HepG2 (cell line): ENCODE results near the gene CHST4. TPM values are rescaled to one million over a fixed set of nuclear protein-coding genes. Genes with fewer than 3 reads are reported as not detected.

Experiments
- BCL6 ChIP-seq: IDR thresholded peaks from 2 replicates; pipeline ENCODE4 v1.6.1; 2016; ENCODE audit warnings: missing genetic modification reagents, missing compliant biosample characterization
- GABPB1 ChIP-seq: IDR thresholded peaks from 2 replicates; pipeline ENCODE4 v1.6.1; 2016; ENCODE audit warnings: mild to moderate bottlenecking, missing genetic modification reagents, moderate library complexity, missing compliant biosample characterization
- GTF3A ChIP-seq: sonication (generic); formaldehyde crosslinking; conservative IDR thresholded peaks from 2 replicates; pipeline ENCODE4 v1.4.0; 2020; ENCODE audit warnings: mild to moderate bottlenecking, missing genetic modification reagents
- KAT8 ChIP-seq: IDR thresholded peaks from 2 replicates; pipeline ENCODE4 v1.6.1; 2016; ENCODE audit warnings: missing genetic modification reagents, missing compliant biosample characterization
- NFATC3 ChIP-seq: sonication (generic); formaldehyde crosslinking; IDR thresholded peaks from 2 replicates; pipeline ENCODE4 v1.5.1; 2020; ENCODE audit warnings: mild to moderate bottlenecking, missing genetic modification reagents
- NFE2L2 ChIP-seq: fragments of 150-350 bp; IDR thresholded peaks from 2 replicates; pipeline ENCODE4 v1.6.1; 2014; ENCODE audit warnings: low read length
- RBM39 ChIP-seq: fragments of 200-400 bp; formaldehyde crosslinking; IDR thresholded peaks from one replicate; pipeline ENCODE4 v1.6.1; 2018; ENCODE audit warnings: antibody characterized with exemption, mild to moderate bottlenecking, low read depth, low read length; ENCODE audit not compliant: poor library complexity, severe bottlenecking
- SP1 ChIP-seq, 2 experiments: fragments of 450-650 bp in 1 of 2; sonication (generic) in 1 of 2; formaldehyde crosslinking in 1 of 2; IDR thresholded peaks; 2 replicates each; pipeline versions ENCODE4 v1.4.0 to v1.6.1; 2016 to 2020; ENCODE audit warnings: missing genetic modification reagents in 1 of 2
- TBX2 ChIP-seq: sonication (generic); formaldehyde crosslinking; IDR thresholded peaks from 2 replicates; pipeline ENCODE4 v1.5.0; 2020; ENCODE audit warnings: missing genetic modification reagents, mild to moderate bottlenecking, borderline replicate concordance
- ZBTB7B ChIP-seq: sonication (generic); formaldehyde crosslinking; IDR thresholded peaks from 2 replicates; pipeline ENCODE4 v1.4.0; 2020; ENCODE audit warnings: missing genetic modification reagents
- ZNF235 ChIP-seq: sonication (generic); formaldehyde crosslinking; IDR thresholded peaks from 2 replicates; pipeline ENCODE4 v1.8.1; 2023; ENCODE audit warnings: mild to moderate bottlenecking, missing genetic modification reagents, borderline replicate concordance
- ZNF605 ChIP-seq: sonication (generic); formaldehyde crosslinking; IDR thresholded peaks from 2 replicates; pipeline ENCODE4 v1.8.0; 2022; ENCODE audit warnings: mild to moderate bottlenecking, missing genetic modification reagents
- ZNF816 ChIP-seq: sonication (generic); formaldehyde crosslinking; IDR thresholded peaks from 2 replicates; pipeline ENCODE4 v1.8.0; 2022; ENCODE audit warnings: missing genetic modification reagents, mild to moderate bottlenecking, borderline replicate concordance
- ZSCAN22 ChIP-seq: sonication (generic); formaldehyde crosslinking; IDR thresholded peaks from 2 replicates; pipeline ENCODE4 v1.4.0; 2020; ENCODE audit warnings: mild to moderate bottlenecking, missing genetic modification reagents
- polyA plus RNA-seq, 8 experiments: library from polyadenylated mRNA; depleted of rRNA in 3 of 8; stranded (reverse) in 7 of 8; unstranded in 1 of 8; fragments of >200 nt; fragmentation: Illumina TruSeq in 4 of 8; extraction: Trizol in 4 of 8; gene quantifications; 2 replicates each; pipeline versions ENCODE4 v1.2.1 to v1.2.3, GENCODE V29; 2011 to 2016; ENCODE audit warnings: low read depth in 4 of 8, missing spikeins in 1 of 8, mixed read lengths in 1 of 8; ENCODE audit not compliant: insufficient read depth in 1 of 8
- total RNA-seq, 5 experiments: library from RNA; depleted of rRNA; stranded (reverse); fragments of >200 nt; fragmentation: Illumina TruSeq; extraction: Trizol; gene quantifications; 2 replicates each; pipeline ENCODE4 v1.2.3, GENCODE V29; 2016; ENCODE audit warnings: low read depth in 1 of 5
- TF ChIP-seq, protein P1 (sequence below): sonication (generic); formaldehyde crosslinking; conservative IDR thresholded peaks from 2 replicates; pipeline ENCODE4 v1.8.0; 2022; ENCODE audit warnings: missing genetic modification reagents
- TF ChIP-seq, protein P2 (sequence below): sonication (generic); formaldehyde crosslinking; IDR thresholded peaks from 2 replicates; pipeline ENCODE4 v1.4.0; 2020; ENCODE audit warnings: missing genetic modification reagents, borderline replicate concordance
- TF ChIP-seq, protein P3 (sequence below), 2 experiments: sonication (generic) in 1 of 2; formaldehyde crosslinking in 1 of 2; IDR thresholded peaks; 2 replicates each; pipeline versions ENCODE4 v1.6.1 to v1.9.0; 2014 to 2022; ENCODE audit warnings: antibody characterized with exemption in 1 of 2, borderline replicate concordance in 1 of 2, inconsistent platforms in 1 of 2, low read depth in 1 of 2, missing genetic modification reagents in 1 of 2

CHST4 gene
- total and polyA plus RNA-seq, 2 of the 13 experiments (the other 11 are each of a cell fraction or from before 2014, with no cell fraction given) = not detected

DNA sequence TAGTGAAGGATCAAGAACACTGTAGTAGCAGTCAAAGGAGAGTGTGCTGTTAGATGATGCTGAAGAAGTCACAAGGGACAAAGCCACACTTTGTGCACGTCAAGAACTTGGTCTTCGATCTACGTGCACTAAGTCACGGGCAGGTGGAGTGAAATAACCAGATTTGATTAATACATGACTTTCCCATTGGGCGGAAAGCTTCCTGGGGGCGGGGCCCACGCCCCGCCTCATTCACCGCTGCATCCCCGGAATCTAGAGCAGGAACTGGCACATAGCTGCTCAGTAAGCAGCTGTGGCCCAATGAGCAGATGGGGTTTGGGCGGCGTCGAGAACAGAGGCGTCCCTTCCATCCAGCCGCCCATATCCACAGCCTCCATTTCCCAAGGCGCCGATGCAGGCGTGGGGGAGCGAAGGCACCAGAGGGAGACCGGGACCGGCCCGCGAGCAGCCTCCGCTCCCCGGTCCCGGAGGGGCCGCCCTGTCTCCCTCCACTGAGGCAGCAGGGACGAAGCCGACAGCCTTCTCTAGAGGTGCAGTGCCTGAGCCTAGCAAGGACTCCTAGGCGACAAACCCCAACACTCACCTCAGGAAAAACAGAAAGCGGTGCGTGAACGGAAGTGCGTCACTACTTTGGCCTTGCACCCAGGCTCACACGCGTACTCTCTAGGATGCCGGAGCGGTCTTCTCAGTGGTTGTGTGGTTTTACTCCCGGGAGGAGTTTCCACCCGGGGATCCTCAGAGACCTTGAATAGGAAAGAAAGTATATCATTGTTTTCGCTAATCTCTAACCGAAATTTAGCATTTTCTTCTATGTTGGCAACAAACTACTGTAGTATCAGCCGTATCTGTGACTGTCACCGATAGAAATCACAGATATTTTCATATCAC, 42.0 kb upstream of the CHST4 start (continued):
- TF ChIP-seq TBX2 (CRISPR knock-in tag) (peak; percentile 89), KAT8 (CRISPR knock-in tag) (peak; percentile 99), ZNF235 (CRISPR knock-in tag) (no peak), ZSCAN22 (CRISPR knock-in tag) (no peak), ZBTB7B (peak; percentile 72), BCL6 (CRISPR knock-in tag) (peak; percentile 43; the same call in 1 of the 2 replicates), NFE2L2 (no peak), RBM39 (peak; percentile 81), SP1 (IDR thresholded peaks at IDR 0.05) (no peak), SP1 (CRISPR knock-in tag; IDR thresholded peaks at IDR 0.05) (0 out of 2 replicates have a peak, but pooled peaks have one; percentile 27), ZNF605 (peak; percentile 96), GABPB1 (peak; percentile 99), ZNF816 (CRISPR knock-in tag) (no peak), NFATC3 (CRISPR knock-in tag) (no peak), GTF3A (CRISPR knock-in tag) (0 out of 2 replicates have a peak, but pooled peaks have one; percentile 30)
- TF ChIP-seq, protein P1, sequence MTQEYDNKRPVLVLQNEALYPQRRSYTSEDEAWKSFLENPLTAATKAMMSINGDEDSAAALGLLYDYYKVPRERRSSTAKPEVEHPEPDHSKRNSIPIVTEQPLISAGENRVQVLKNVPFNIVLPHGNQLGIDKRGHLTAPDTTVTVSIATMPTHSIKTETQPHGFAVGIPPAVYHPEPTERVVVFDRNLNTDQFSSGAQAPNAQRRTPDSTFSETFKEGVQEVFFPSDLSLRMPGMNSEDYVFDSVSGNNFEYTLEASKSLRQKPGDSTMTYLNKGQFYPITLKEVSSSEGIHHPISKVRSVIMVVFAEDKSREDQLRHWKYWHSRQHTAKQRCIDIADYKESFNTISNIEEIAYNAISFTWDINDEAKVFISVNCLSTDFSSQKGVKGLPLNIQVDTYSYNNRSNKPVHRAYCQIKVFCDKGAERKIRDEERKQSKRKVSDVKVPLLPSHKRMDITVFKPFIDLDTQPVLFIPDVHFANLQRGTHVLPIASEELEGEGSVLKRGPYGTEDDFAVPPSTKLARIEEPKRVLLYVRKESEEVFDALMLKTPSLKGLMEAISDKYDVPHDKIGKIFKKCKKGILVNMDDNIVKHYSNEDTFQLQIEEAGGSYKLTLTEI (CRISPR knock-in tag) = no peak
- TF ChIP-seq, protein P2, sequence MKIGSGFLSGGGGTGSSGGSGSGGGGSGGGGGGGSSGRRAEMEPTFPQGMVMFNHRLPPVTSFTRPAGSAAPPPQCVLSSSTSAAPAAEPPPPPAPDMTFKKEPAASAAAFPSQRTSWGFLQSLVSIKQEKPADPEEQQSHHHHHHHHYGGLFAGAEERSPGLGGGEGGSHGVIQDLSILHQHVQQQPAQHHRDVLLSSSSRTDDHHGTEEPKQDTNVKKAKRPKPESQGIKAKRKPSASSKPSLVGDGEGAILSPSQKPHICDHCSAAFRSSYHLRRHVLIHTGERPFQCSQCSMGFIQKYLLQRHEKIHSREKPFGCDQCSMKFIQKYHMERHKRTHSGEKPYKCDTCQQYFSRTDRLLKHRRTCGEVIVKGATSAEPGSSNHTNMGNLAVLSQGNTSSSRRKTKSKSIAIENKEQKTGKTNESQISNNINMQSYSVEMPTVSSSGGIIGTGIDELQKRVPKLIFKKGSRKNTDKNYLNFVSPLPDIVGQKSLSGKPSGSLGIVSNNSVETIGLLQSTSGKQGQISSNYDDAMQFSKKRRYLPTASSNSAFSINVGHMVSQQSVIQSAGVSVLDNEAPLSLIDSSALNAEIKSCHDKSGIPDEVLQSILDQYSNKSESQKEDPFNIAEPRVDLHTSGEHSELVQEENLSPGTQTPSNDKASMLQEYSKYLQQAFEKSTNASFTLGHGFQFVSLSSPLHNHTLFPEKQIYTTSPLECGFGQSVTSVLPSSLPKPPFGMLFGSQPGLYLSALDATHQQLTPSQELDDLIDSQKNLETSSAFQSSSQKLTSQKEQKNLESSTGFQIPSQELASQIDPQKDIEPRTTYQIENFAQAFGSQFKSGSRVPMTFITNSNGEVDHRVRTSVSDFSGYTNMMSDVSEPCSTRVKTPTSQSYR (CRISPR knock-in tag) = peak; percentile 23; the same call in 1 of the 2 replicates
- TF ChIP-seq, protein P3, sequence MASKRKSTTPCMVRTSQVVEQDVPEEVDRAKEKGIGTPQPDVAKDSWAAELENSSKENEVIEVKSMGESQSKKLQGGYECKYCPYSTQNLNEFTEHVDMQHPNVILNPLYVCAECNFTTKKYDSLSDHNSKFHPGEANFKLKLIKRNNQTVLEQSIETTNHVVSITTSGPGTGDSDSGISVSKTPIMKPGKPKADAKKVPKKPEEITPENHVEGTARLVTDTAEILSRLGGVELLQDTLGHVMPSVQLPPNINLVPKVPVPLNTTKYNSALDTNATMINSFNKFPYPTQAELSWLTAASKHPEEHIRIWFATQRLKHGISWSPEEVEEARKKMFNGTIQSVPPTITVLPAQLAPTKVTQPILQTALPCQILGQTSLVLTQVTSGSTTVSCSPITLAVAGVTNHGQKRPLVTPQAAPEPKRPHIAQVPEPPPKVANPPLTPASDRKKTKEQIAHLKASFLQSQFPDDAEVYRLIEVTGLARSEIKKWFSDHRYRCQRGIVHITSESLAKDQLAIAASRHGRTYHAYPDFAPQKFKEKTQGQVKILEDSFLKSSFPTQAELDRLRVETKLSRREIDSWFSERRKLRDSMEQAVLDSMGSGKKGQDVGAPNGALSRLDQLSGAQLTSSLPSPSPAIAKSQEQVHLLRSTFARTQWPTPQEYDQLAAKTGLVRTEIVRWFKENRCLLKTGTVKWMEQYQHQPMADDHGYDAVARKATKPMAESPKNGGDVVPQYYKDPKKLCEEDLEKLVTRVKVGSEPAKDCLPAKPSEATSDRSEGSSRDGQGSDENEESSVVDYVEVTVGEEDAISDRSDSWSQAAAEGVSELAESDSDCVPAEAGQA (IDR thresholded peaks at IDR 0.05; ENCODE audit: low read depth) = peak; percentile 93
- TF ChIP-seq, protein P3 (CRISPR knock-in tag; IDR thresholded peaks at IDR 0.05; ENCODE audit: borderline replicate concordance) = no peak
